GM18507 (cell line): ENCODE data around the gene RAB14.

Source experiments
- DNase-seq: peaks from one replicate; pipeline ENCODE4 v3.0.0; 2011; ENCODE audit warnings: low read depth; ENCODE audit not compliant: insufficient read length; ENCODE audit errors: extremely low spot score
- FAIRE-seq: peaks from 2 replicates; lab custom pipeline; 2011; peaks lifted over from hg19 to GRCh38; lab: Jason Lieb, UNC

The RAB14 gene

GRCh38 chr9:121201738-121202533 is at the start of gene RAB14:
Gene RAB14, minus strand, starts transcription at chr9:121201869. Its CDS starts 8,457 bp downstream, at chr9:121193412.
- DNase-seq (peak; percentile 94), FAIRE-seq (peak; percentile 99)

DNA sequence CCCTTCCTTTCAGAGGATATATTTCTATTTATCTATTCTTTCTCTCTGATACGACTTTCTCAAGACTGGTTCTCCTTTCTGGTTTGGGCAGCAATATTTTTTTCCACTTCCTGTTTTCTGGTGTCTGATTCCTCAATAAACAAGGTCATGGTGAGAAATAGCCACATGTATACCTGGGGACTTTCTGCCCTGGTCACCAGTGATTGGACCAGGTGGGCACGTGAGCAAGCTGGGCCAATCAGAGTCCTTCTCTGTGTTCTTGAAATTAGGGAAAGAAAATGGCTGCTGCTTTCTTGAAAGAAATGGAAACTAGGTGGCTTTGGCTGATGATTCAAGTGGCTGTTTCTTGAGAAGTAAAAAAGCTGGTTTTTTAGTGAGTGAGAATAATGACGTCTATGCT is 47.9 kb upstream of the RAB14 start:
- FAIRE-seq (no peak), DNase-seq (no peak)

- DNase-seq = no peak
- FAIRE-seq = no peak
Measured at GRCh38 chr9:121246821-121247561, 45.3 kb upstream of the RAB14 start.

DNA sequence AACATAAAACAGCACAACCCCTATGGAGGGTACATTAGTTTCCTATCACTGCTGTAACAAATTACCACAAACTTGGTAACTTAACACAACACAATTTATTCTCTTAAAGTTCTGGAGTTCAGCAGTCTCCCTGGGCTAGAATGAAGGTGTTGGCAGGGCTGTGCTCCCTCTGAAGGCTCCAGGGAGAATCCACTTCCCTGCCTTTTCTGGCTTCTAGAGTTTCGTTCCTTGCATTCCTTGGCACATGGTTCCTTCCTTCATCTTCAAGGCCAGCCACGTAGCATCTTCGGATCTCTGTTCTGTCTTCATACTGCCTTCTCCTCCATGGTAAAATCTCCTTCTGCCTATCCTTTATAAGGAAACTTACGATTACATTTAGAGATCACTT is 41.3 kb upstream of the RAB14 start:
- FAIRE-seq = no peak
- no peak for DNase-seq

- DNase-seq (no peak), FAIRE-seq (no peak)
Measured at GRCh38 chr9:121242219-121242958, 40.7 kb upstream of the RAB14 start.

DNA sequence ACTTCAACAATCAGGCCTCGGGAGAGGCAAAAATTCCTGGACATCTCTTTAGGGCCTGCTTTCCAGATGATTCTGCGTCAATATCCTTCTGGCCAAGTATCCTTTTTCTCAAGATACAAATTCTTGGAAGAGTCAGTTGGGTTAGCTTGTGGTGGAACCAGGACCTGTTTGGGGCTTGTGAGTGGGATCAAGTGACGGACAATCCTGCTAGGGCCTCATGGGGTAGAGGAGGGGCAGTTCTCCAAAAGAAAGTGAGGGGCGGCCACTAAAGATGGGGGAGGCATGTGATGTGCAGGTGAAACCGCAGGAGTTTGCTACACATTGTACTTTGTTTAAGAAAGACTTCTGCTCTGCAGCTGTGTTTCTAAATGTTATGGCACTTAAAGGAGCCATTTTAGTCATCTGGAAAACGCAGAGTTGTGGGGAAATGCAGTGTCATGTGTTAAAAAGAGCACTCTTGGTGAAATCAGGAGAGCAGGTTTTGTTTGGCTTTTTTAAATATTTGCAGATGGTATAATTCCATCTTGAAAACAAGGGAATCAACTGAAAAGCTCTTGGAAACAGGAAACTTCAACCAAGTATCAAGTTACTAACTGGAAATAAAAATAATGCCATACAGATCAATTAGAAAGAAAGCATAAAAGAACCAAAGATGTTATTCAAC is 38.9 kb upstream of the RAB14 start:
- DNase-seq (no peak), FAIRE-seq (no peak)

GRCh38 chr9:121239851-121240250 is 38.2 kb upstream of the RAB14 start:
- FAIRE-seq (no peak), DNase-seq (no peak)

- DNase-seq = no peak
- no peak for FAIRE-seq
Measured at GRCh38 chr9:121239071-121239470, 37.4 kb upstream of the RAB14 start.

GRCh38 chr9:121237916-121238315 is 36.2 kb upstream of the RAB14 start:
- DNase-seq (no peak), FAIRE-seq (no peak)

GRCh38 chr9:121235512-121235911 is 33.8 kb upstream of the RAB14 start:
- FAIRE-seq (no peak), DNase-seq (no peak)

- no peak for FAIRE-seq
- DNase-seq = no peak
Measured at GRCh38 chr9:121234832-121235161, 33.1 kb upstream of the RAB14 start.

DNA sequence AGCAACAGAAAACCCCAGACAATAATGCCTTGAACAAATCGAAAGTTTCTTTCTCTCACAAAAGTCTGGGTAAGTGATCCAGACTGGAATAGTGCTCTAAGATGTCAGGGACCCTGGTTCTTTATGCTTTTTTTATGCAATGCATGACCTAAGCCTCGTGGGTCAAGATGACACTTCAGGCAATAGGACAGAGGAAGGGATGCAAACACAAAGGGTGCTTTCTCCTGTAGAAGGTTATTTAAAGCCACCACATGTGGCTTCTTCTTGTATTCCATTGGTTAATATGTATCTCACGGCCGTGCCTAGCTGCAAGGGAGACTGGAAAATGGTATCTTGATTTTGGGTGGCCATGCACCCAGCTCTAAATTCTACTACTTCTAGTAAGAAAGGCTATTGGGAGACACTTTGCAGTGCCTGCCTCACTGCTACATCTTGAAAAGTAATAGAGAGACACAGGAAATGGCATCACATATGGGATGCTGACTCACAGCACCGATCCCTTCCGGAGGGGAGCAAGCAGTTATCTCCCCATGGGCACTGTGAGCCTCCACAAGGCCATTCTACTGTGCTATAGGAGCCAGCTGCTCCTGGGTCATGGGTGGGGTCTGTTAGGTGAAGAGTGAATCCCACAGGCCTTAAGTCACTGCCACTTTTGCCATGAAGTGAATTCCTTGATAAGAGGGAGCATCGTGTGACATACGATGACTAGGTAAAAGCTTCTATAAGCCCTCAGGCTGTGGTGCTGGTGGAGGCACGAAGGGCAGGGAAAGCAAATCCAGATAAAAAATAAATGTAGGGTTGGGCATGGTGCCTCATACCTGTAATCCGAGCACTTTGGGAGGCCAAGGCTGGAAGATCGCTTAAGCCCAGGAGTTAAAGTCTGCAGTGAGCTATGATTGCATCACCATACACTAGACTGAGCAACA is 32.5 kb upstream of the RAB14 start:
- no peak for FAIRE-seq
- no peak for DNase-seq

- FAIRE-seq = no peak
- no peak for DNase-seq
Measured at GRCh38 chr9:121232251-121232650, 30.6 kb upstream of the RAB14 start.

DNA sequence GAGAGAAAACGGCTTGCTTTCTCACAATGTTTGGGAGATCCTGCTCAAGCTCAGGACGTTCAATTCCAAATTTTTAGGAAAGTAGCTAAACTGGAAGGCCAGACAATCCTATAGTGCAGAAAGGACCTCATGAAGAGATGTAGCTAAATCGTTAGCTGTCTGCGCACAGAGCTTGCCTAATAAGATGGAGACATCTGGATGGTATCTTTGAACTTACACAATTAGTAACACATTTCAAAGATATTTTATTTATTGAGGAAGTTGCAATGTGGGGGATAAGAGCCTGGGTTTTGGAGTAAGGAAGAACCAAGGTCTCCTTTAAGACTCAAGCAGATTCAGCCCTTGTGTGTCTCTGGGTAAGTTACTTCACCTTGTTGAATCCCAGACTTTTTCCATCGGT is 28.6 kb upstream of the RAB14 start:
- DNase-seq = no peak
- FAIRE-seq = no peak

DNA sequence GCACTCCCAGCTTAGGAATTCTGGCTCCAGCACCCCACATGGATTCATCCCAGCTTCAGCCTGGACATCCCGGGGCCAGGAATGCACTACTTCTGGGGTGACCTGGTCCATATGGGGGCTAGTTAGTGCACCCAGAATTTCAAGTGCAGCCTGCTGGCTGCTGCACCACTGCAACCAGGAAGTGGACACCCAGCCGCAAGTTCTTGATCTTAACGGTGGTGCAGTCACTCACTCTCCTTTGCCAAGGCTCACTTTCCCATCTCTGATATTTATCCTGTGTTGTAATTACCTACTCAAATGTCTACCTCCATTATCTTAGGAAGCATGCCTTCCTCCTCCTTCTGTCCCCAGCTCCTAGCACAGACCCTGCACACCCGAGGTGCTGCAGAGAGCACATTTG is 26.2 kb upstream of the RAB14 start:
- FAIRE-seq (no peak), DNase-seq (no peak)

DNA sequence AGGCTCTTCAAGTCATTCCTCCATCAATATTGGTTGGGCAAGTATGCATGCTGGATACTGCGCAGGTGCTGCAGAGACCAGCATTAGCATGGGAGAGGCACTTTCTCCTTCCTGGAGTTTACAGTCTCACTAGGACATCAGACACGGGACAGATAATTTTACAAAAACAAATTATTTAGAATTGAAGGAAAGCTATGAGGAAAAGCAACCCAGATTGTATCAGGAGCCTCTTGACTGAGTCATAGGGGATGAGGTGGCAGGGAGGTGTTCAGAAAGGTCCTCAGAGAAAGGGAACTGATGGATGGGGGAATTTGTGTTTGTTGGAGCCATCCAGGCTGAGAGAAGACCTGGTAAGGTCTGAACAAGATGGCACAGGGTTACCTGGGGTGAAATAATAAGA is 24.5 kb upstream of the RAB14 start:
- FAIRE-seq (no peak), DNase-seq (no peak)

- FAIRE-seq = no peak
- DNase-seq = no peak
Measured at GRCh38 chr9:121225240-121225639, 23.6 kb upstream of the RAB14 start.

GRCh38 chr9:121222524-121223171 is 21.0 kb upstream of the RAB14 start:
- peak; percentile 39 for FAIRE-seq
- DNase-seq = no peak

GRCh38 chr9:121221664-121222055 is 20.0 kb upstream of the RAB14 start:
- no peak for DNase-seq
- FAIRE-seq = no peak
